ENCODE data around the gene EHD4.

GRCh38 chr15:41994772-41995475 is 22.6 kb upstream of the EHD4 start:
- TF ChIP-seq SUZ12 (IDR thresholded peaks at IDR 0.05; ENCODE audit: extremely low read depth, insufficient read depth, insufficient read length) (no peak), ZNF274 (IDR thresholded peaks at IDR 0.05; ENCODE audit: low read depth, low read length) (no peak), YY1 (IDR thresholded peaks at IDR 0.05; ENCODE audit: insufficient read depth, insufficient read length) (no peak)
